HEK293T (cell line): ENCODE results near the gene ANO2.

Experiments used
- CTCF ChIA-PET: fragments of 350-600 bp; formaldehyde crosslinking; extraction: SDS; loops from one replicate; lab custom pipeline; 2021; ENCODE audit warnings: antibody characterized with exemption, inconsistent platforms; lab: Yijun Ruan, JAX
- POLR2A ChIA-PET: fragments of 350-600 bp; formaldehyde crosslinking; extraction: SDS; loops from one replicate; lab custom pipeline; 2020; ENCODE audit warnings: antibody characterized with exemption, inconsistent platforms; lab: Yijun Ruan, JAX
- DNase-seq: peaks from one replicate; pipeline ENCODE4 v3.0.0; 2012; ENCODE audit warnings: mixed read lengths; ENCODE audit errors: extremely low spot score
- ARNT ChIP-seq: fragments of 450-650 bp; IDR thresholded peaks from 2 replicates; pipeline ENCODE4 v1.6.1; 2017; ENCODE audit warnings: mild to moderate bottlenecking
- BHLHE40 ChIP-seq: fragments of 450-650 bp; IDR thresholded peaks from 2 replicates; pipeline ENCODE4 v1.6.1; 2016; ENCODE audit warnings: mild to moderate bottlenecking, moderate library complexity, borderline replicate concordance
- CTBP1 ChIP-seq: fragments of 450-650 bp; IDR thresholded peaks from 2 replicates; pipeline ENCODE4 v1.6.1; 2016; ENCODE audit warnings: borderline replicate concordance
- ELF4 ChIP-seq: fragments of 450-650 bp; IDR thresholded peaks from 2 replicates; pipeline ENCODE4 v1.6.1; 2017; ENCODE audit warnings: antibody characterized with exemption
- FOXA1 ChIP-seq: fragments of 450-650 bp; IDR thresholded peaks from 2 replicates; pipeline ENCODE4 v1.6.1; 2016; ENCODE audit warnings: mild to moderate bottlenecking
- FOXK2 ChIP-seq: fragments of 450-650 bp; IDR thresholded peaks from 2 replicates; pipeline ENCODE4 v1.6.1; 2016; ENCODE audit warnings: mild to moderate bottlenecking
- FOXM1 ChIP-seq: fragments of 450-650 bp; IDR thresholded peaks from 2 replicates; pipeline ENCODE4 v1.6.1; 2017; ENCODE audit warnings: mild to moderate bottlenecking, borderline replicate concordance
- HDGF ChIP-seq: fragments of 450-650 bp; IDR thresholded peaks from 2 replicates; pipeline ENCODE4 v1.6.1; 2017; ENCODE audit warnings: antibody characterized with exemption, borderline replicate concordance
- L3MBTL2 ChIP-seq: fragments of 450-650 bp; conservative IDR thresholded peaks from 2 replicates; pipeline ENCODE4 v1.6.1; 2016; ENCODE audit warnings: mild to moderate bottlenecking
- LEF1 ChIP-seq: fragments of 450-650 bp; IDR thresholded peaks from 2 replicates; pipeline ENCODE4 v1.6.1; 2017; ENCODE audit warnings: mild to moderate bottlenecking, borderline replicate concordance
- NFRKB ChIP-seq: fragments of 450-650 bp; IDR thresholded peaks from 2 replicates; pipeline ENCODE4 v1.6.1; 2016; ENCODE audit warnings: mild to moderate bottlenecking, moderate library complexity
- SP1 ChIP-seq: fragments of 450-650 bp; IDR thresholded peaks from 2 replicates; pipeline ENCODE4 v1.6.1; 2017
- SUZ12 ChIP-seq: fragments of 450-650 bp; IDR thresholded peaks from 2 replicates; pipeline ENCODE4 v1.6.1; 2016; ENCODE audit warnings: mild to moderate bottlenecking
- TARDBP ChIP-seq: fragments of 450-650 bp; IDR thresholded peaks from 2 replicates; pipeline ENCODE4 v1.6.1; 2016
- ZNF384 ChIP-seq: fragments of 450-650 bp; IDR thresholded peaks from 2 replicates; pipeline ENCODE4 v1.6.1; 2016
- TF ChIP-seq, protein P1 (sequence below): fragments of 450-650 bp; IDR thresholded peaks from 2 replicates; pipeline ENCODE4 v1.6.1; 2016

ANO2 gene

GRCh38 chr12:5716976-5717375, 228.1 kb downstream of the ANO2 start:
- no peak for DNase-seq
- ChIA-PET POLR2A (no interaction called here), CTCF (interaction anchor here (1.6 kb wide), 1 partner anchor 28 kb away, joined by 3 read pairs; no protein-coding TSS in a partner anchor)
- TF ChIP-seq SP1, result no peak
- no peak for TF ChIP-seq FOXA1
- no peak for TF ChIP-seq FOXM1
- TF ChIP-seq, protein P1, sequence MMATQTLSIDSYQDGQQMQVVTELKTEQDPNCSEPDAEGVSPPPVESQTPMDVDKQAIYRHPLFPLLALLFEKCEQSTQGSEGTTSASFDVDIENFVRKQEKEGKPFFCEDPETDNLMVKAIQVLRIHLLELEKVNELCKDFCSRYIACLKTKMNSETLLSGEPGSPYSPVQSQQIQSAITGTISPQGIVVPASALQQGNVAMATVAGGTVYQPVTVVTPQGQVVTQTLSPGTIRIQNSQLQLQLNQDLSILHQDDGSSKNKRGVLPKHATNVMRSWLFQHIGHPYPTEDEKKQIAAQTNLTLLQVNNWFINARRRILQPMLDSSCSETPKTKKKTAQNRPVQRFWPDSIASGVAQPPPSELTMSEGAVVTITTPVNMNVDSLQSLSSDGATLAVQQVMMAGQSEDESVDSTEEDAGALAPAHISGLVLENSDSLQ, result no peak
- no peak for TF ChIP-seq NFRKB
- TF ChIP-seq L3MBTL2, result no peak
- TF ChIP-seq ARNT, result no peak
- TF ChIP-seq ELF4, result no peak
- TF ChIP-seq ZNF384, result no peak
- TF ChIP-seq CTBP1, result no peak
- no peak for TF ChIP-seq HDGF
- no peak for TF ChIP-seq TARDBP
- TF ChIP-seq BHLHE40, result no peak
- TF ChIP-seq LEF1, result no peak
- TF ChIP-seq SUZ12, result no peak
- TF ChIP-seq FOXK2, result no peak

- DNase-seq, result no peak
- TF ChIP-seq FOXA1, result no peak
- TF ChIP-seq FOXK2, result no peak
- CTCF ChIA-PET, result interaction anchor here (0.6 kb wide), 1 partner anchor 370 kb away, joined by 4 read pairs; no protein-coding TSS in a partner anchor
These were observed 228.9 kb downstream of the ANO2 start for GRCh38 chr12:5716201-5716600.

GRCh38 chr12:5715021-5715420, 230.0 kb downstream of the ANO2 start:
- CTCF ChIA-PET, result no interaction called here
- POLR2A ChIA-PET, result no interaction called here
- no peak for DNase-seq
- no peak for TF ChIP-seq TARDBP
- TF ChIP-seq ARNT, result no peak
- no peak for TF ChIP-seq CTBP1
- no peak for TF ChIP-seq FOXK2

More at GRCh38 chr12:5716201-5716600, 228.9 kb downstream of the ANO2 start:
- POLR2A ChIA-PET, result no interaction called here

- CTCF ChIA-PET, result interaction anchor here (1.2 kb wide), 1 partner anchor 31 kb away, joined by 4 read pairs; no protein-coding TSS in a partner anchor
- TF ChIP-seq FOXK2 (no peak), HDGF (no peak), ARNT (no peak), SP1 (no peak), TARDBP (no peak), LEF1 (no peak), ELF4 (no peak)
- no peak for DNase-seq
- POLR2A ChIA-PET, result no interaction called here
These were observed 231.4 kb downstream of the ANO2 start for GRCh38 chr12:5713599-5714081.

DNA sequence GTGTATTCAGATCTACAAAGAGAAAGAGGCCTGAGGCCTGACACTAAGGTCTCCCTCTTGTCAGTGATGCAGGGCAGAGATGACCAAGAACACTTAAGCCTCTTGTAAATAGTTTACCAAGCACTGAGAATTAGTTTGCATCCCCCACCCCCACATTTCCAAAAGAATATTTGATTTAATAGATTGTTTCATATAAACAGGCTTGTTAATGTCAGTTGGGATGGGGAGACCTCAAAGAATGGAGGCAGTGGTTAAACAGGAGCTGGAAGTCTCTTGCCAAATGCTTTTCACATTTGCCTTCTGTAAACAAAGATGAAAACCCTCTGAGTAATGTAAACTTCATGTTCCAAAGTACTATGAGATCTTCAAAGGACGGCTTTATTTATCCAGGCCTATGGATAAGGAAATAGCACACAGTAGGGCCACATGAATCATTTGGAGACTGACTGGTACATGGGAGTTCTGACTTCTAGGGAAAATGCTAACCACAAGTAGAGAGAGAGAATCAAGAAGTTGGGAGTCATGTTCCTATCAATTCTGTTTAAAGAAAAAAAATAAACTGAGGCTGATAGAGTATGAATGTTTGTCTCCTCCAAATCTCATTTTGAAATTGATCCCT, 234.7 kb downstream of the ANO2 start:
- no peak for TF ChIP-seq TARDBP
- no peak for TF ChIP-seq FOXM1
- TF ChIP-seq ARNT, result no peak
- TF ChIP-seq LEF1, result no peak
- TF ChIP-seq ZNF384, result no peak
- no peak for TF ChIP-seq HDGF
- ChIA-PET CTCF (no interaction called here), POLR2A (no interaction called here)
- DNase-seq, result no peak

DNA sequence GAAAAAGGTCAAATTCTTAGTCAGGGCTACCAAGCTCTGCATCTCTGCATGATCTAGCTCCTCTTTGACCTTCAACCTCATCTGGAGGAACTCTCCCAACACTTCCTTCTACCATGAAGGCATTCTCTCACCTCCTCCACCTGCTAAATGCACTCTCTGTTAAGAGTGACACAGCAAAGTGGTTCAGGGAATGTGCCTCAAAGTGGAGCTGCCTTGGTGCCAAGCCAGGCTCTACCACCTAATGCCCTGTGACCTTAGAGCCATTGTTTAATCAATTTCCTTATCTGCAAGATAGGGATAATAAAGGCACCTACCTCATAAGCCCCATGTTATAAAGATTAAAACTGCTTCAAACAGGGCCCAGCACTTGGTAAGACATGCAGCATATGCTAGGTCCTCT, 236.7 kb downstream of the ANO2 start:
- no peak for DNase-seq
- POLR2A ChIA-PET, result no interaction called here
- CTCF ChIA-PET, result no interaction called here
- TF ChIP-seq FOXA1 (no peak), SP1 (no peak), SUZ12 (no peak), LEF1 (no peak), FOXM1 (no peak), NFRKB (no peak), TARDBP (no peak), FOXK2 (no peak), L3MBTL2 (no peak), HDGF (no peak), ARNT (no peak), BHLHE40 (no peak), ELF4 (no peak), CTBP1 (no peak), ZNF384 (no peak)
- TF ChIP-seq, protein P1, result no peak

- DNase-seq, result no peak
- TF ChIP-seq CTBP1, result no peak
- TF ChIP-seq TARDBP, result no peak
- no peak for TF ChIP-seq BHLHE40
- TF ChIP-seq SUZ12, result no peak
- TF ChIP-seq ELF4, result no peak
- TF ChIP-seq L3MBTL2, result no peak
- TF ChIP-seq SP1, result no peak
- TF ChIP-seq FOXM1, result no peak
- no peak for TF ChIP-seq NFRKB
- TF ChIP-seq HDGF, result no peak
- ChIA-PET POLR2A (no interaction called here), CTCF (no interaction called here)
These were observed 238.8 kb downstream of the ANO2 start for GRCh38 chr12:5706247-5706646.
